HG03354 (cell line): ENCODE results near the gene F2.
"Not testable (repeated sequence)": the region's sequence is repeated elsewhere in the genome, so short reads cannot be mapped to it uniquely, and the experiment has no call there.

Source experiments
- ATAC-seq: cut with Tn5 transposase; IDR thresholded peaks from one replicate; pipeline ENCODE4 v1.9.1; 2021; ENCODE audit warnings: mild to moderate bottlenecking; ENCODE audit not compliant: unreplicated experiment, poor library complexity, severe bottlenecking

Gene F2

GRCh38 chr11:46682773-46683752 is 36.0 kb upstream of the F2 start:
- no peak for ATAC-seq

- no peak for ATAC-seq
These were observed 34.6 kb upstream of the F2 start for GRCh38 chr11:46684367-46684766.

GRCh38 chr11:46686886-46687795 is 31.9 kb upstream of the F2 start:
- ATAC-seq: no peak

- ATAC-seq: no peak
These were observed 28.3 kb upstream of the F2 start for GRCh38 chr11:46690702-46691101.

GRCh38 chr11:46692450-46692849 is 26.6 kb upstream of the F2 start:
- no peak for ATAC-seq

- no peak for ATAC-seq
These were observed 25.4 kb upstream of the F2 start for GRCh38 chr11:46693597-46694012.

- no peak for ATAC-seq
These were observed 24.9 kb upstream of the F2 start for GRCh38 chr11:46694072-46694471.

GRCh38 chr11:46694607-46695006 is 24.4 kb upstream of the F2 start:
- no peak for ATAC-seq

GRCh38 chr11:46695345-46696211 is 23.4 kb upstream of the F2 start:
- ATAC-seq: no peak

GRCh38 chr11:46696212-46696558 is 22.8 kb upstream of the F2 start:
- ATAC-seq: no peak

- ATAC-seq: no peak
These were observed 21.7 kb upstream of the F2 start for GRCh38 chr11:46697303-46697702.

GRCh38 chr11:46697723-46698122 is 21.3 kb upstream of the F2 start:
- no peak for ATAC-seq

GRCh38 chr11:46698597-46698996 is 20.4 kb upstream of the F2 start:
- ATAC-seq: no peak

GRCh38 chr11:46700241-46701077 is 18.6 kb upstream of the F2 start, which contains the start of the genes ARHGAP1 and ZNF408:
Gene ARHGAP1 (minus strand): TSS chr11:46700619. CDS start chr11:46696107, 4,512 bp downstream.
Gene ZNF408 (plus strand): TSS chr11:46701031. CDS start chr11:46701048, 17 bp downstream.
- peak; percentile 95 for ATAC-seq

- ATAC-seq: peak; percentile 0
These were observed 17.8 kb upstream of the F2 start for GRCh38 chr11:46701078-46701654.

GRCh38 chr11:46705070-46705688 is 13.8 kb upstream of the F2 start:
- ATAC-seq: no peak

- ATAC-seq: no peak
These were observed 12.1 kb upstream of the F2 start for GRCh38 chr11:46706886-46707285.

GRCh38 chr11:46709351-46709750 is 9.7 kb upstream of the F2 start:
- ATAC-seq: not testable (repeated sequence)
